CD4-positive, alpha-beta memory T cell (primary cell): ENCODE data around the gene ATXN7L1. TPM values are rescaled to one million over a fixed set of nuclear protein-coding genes. Genes with fewer than 3 reads are reported as not detected.

Source experiments
- CTCF ChIA-PET: fragments of 350-600 bp; sonication (Branson Sonifier 250); formaldehyde crosslinking; loops from one replicate; lab custom pipeline; 2021; ENCODE audit warnings: inconsistent platforms; ENCODE audit not compliant: partially characterized antibody; lab: Charles Lee
- POLR2A ChIA-PET: fragments of 350-600 bp; sonication (Branson Sonifier 250); formaldehyde crosslinking; loops from one replicate; lab custom pipeline; 2021; ENCODE audit not compliant: partially characterized antibody; lab: Charles Lee
- DNase-seq, 5 donors: peaks; one replicate each; pipeline versions ENCODE4 v3.0.0 to v3.0.0-alpha.2; 2020 to 2022; ENCODE audit warnings: mixed read lengths in 1 of 5
- H3K27ac ChIP-seq: one replicate; pipeline ENCODE4 v1.7.0; 2013; ENCODE audit warnings: low read depth, low read length
- H3K27me3 ChIP-seq: 2 replicates; pipeline ENCODE4 v1.7.0; 2013; ENCODE audit warnings: mild to moderate bottlenecking, low read length, moderate library complexity; ENCODE audit not compliant: insufficient read depth
- H3K36me3 ChIP-seq: 2 replicates; pipeline ENCODE4 v1.7.0; 2013; ENCODE audit warnings: mild to moderate bottlenecking, low read length, moderate library complexity; ENCODE audit not compliant: insufficient read depth
- H3K4me1 ChIP-seq: 2 replicates; pipeline ENCODE4 v1.7.0; 2013; ENCODE audit warnings: mild to moderate bottlenecking, low read length, moderate library complexity; ENCODE audit not compliant: insufficient read depth
- H3K4me3 ChIP-seq, 2 donors: one replicate each; pipeline ENCODE4 v1.7.0; 2013; ENCODE audit warnings: low read length in 2 of 2, mild to moderate bottlenecking in 1 of 2
- H3K9me3 ChIP-seq, 2 donors: one replicate each; pipeline ENCODE4 v1.7.0; 2013; ENCODE audit warnings: low read length in 2 of 2, control low read depth in 1 of 2; ENCODE audit not compliant: control insufficient read depth in 1 of 2
- H3K27ac Mint-ChIP-seq, 7 donors: one replicate each; pipeline ENCODE4 v1.8.0; 2020 to 2021; ENCODE audit warnings: mixed read lengths in 7 of 7, mild to moderate bottlenecking in 6 of 7, inconsistent platforms in 3 of 7, moderate library complexity in 3 of 7
- H3K27me3 Mint-ChIP-seq, 2 donors: one replicate each; pipeline ENCODE4 v1.8.0; 2020 to 2021; ENCODE audit warnings: mixed read lengths in 2 of 2
- H3K36me3 Mint-ChIP-seq, 2 donors: one replicate each; pipeline ENCODE4 v1.8.0; 2020 to 2021; ENCODE audit warnings: mixed read lengths in 2 of 2, inconsistent platforms in 1 of 2, mild to moderate bottlenecking in 1 of 2
- H3K4me1 Mint-ChIP-seq, 4 donors: one replicate each; pipeline ENCODE4 v1.8.0; 2020 to 2021; ENCODE audit warnings: mixed read lengths in 4 of 4, mild to moderate bottlenecking in 1 of 4
- H3K4me3 Mint-ChIP-seq, 8 donors: one replicate each; pipeline ENCODE4 v1.8.0; 2020 to 2021; ENCODE audit warnings: mixed read lengths in 8 of 8, mild to moderate bottlenecking in 7 of 8, moderate library complexity in 6 of 8, inconsistent platforms in 3 of 8
- H3K9me3 Mint-ChIP-seq, 8 donors: one replicate each; pipeline ENCODE4 v1.8.0; 2020 to 2021; ENCODE audit warnings: mixed read lengths in 8 of 8, mild to moderate bottlenecking in 5 of 8, inconsistent platforms in 3 of 8, moderate library complexity in 1 of 8
- intact Hi-C: fragments of 100-400 bp; cut with micrococcal nuclease; formaldehyde crosslinking; loops from one replicate; pipeline ENCODE4 v1.15.1; 2023
- polyA plus RNA-seq, 2 donors: library from polyadenylated mRNA; unstranded; fragments of 300-500 nt; fragmentation: Illumina TruSeq; gene quantifications; one replicate each; pipeline ENCODE4 v1.2.3, GENCODE V29; 2021
- total RNA-seq, 2 experiments: library from RNA; stranded (reverse); gene quantifications; one replicate each; pipeline ENCODE4 v1.2.3, GENCODE V29; 2021

ATXN7L1 gene
- total and polyA plus RNA-seq, 4 experiments from 2014 or later, result 8.7 to 62.2 (median 42.6) TPM

DNA sequence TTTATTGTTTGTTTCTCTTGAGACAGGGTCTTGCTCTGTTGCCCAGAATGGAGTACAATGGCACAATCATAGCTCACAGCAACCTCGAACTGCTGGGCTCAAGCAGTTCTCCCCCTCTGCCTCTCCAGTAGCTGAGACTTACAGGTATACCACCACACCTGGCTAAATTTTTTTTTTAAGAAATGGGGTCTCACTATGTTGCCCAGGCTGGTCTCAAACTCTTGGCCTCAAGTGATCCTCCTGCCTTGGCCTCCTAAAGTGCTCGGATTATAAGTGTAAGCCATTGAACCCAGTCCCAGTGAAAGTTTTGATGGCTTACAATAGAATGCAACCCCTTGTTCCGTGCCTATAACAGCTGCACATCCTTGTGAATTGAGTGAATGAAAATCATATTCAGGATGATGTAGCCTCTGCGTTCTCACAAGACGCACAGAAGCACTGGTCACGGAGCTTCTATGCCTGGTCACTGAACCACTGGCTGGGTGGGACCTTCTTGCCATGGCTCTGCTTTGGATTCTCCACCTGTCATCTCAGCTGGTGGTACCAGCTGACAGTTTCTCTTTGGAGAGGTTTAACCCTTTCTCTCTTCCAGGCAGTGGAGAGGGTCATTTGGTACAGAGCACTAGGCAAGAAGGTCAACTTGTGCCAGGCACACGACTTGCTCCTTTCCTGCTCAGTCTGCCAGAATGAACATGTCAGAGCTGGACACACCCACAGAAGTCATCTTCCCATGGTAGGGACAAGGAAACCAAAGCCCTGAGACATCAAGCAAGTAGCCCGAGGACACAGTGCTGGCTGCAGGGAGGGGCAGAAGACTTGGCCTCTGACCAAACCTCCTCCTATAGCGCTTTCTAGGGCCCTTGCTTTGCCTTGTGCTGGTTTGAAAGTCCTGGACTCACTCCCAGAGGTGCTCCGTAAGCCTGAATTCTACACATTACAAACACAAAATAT is 89.6 kb downstream of the ATXN7L1 start:
- H3K4me1 Mint-ChIP-seq, result peaks cover 0 to 6% (median 3%) of the 10 kb centered on the region in 4 donors
- H3K27ac Mint-ChIP-seq, result peak overlapping the region in 1 of 7 donors; percentile 43
- no peak for DNase-seq
- peaks cover under 1% of the 10 kb centered on the region for H3K4me1 ChIP-seq
- H3K9me3 ChIP-seq, result no peaks in the 10 kb centered on the region
- CTCF ChIA-PET, result interaction anchor here (1.3 to 2.8 kb wide), 3 partner anchors 9 to 129 kb away, joined by 3 to 13 read pairs (median 3); no protein-coding TSS in a partner anchor
- H3K27me3 ChIP-seq, result no peaks in the 10 kb centered on the region
- intact Hi-C loops, result no loop called here
- H3K36me3 Mint-ChIP-seq, result peaks cover 2 to 25% of the 10 kb centered on the region in 2 donors
- no peak overlapping the region for H3K27ac ChIP-seq
- H3K36me3 ChIP-seq, result no peaks in the 10 kb centered on the region
- no peaks in the 10 kb centered on the region for H3K9me3 Mint-ChIP-seq
- H3K4me3 ChIP-seq, result no peak overlapping the region
- POLR2A ChIA-PET, result interaction anchor here (0.8 to 1.3 kb wide), 2 partner anchors 13 to 18 kb away, joined by 3 read pairs; no protein-coding TSS in a partner anchor
- H3K27me3 Mint-ChIP-seq, result no peaks in the 10 kb centered on the region
- H3K4me3 Mint-ChIP-seq, result no peak overlapping the region

DNA sequence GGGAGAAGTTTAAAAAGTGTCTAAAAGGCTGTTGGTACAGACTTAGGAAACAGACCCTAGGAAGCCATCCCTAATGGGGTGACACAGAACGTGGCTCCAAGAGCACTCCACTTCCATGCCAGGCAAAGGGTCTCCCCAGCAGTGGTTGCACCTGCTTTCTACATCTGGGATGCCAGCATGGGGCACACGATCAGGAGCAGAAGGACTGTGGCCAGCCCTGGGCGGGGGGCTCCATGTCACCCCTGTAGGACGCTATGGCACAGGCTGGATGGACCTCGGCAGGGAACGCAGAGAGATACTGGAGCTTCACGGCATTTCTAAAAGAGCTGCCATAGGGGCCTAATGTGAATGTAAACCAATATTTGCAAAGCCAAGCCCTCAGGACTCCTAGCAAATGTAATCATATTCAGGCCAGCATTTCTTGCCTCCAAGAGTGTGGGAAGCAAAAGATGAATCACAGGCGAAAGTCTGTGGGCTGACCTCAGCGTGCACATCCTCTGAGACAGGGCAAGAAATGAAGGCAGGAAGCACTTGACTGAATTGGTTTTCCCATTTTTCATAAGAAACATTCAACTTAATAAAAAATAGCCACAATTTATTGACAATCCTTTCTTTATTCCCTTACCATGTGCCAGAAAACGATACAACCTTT is 93.9 kb downstream of the ATXN7L1 start:
- H3K4me1 ChIP-seq, result no peaks in the 10 kb centered on the region
- no peaks in the 10 kb centered on the region for H3K36me3 ChIP-seq
- H3K4me3 Mint-ChIP-seq, result no peak overlapping the region
- no peaks in the 10 kb centered on the region for H3K27me3 Mint-ChIP-seq
- intact Hi-C loops, result no loop called here
- no peak overlapping the region for H3K27ac Mint-ChIP-seq
- no peaks in the 10 kb centered on the region for H3K9me3 Mint-ChIP-seq
- no peak overlapping the region for H3K27ac ChIP-seq
- H3K4me1 Mint-ChIP-seq, result peaks cover 0 to 4% (median 2%) of the 10 kb centered on the region in 4 donors
- H3K4me3 ChIP-seq, result no peak overlapping the region
- H3K9me3 ChIP-seq, result no peaks in the 10 kb centered on the region
- H3K27me3 ChIP-seq, result no peaks in the 10 kb centered on the region
- DNase-seq, result no peak
- ChIA-PET POLR2A (no interaction called here), CTCF (interaction anchor here (1.2 to 1.7 kb wide), 2 partner anchors 12 to 15 kb away, joined by 3 to 4 read pairs; no protein-coding TSS in a partner anchor)
- peaks cover 0 to 20% of the 10 kb centered on the region in 2 donors for H3K36me3 Mint-ChIP-seq

- H3K4me3 Mint-ChIP-seq, result no peak overlapping the region
- intact Hi-C loops, result no loop called here
- Histone ChIP-seq H3K27ac (no peak overlapping the region), H3K27me3 (no peaks in the 10 kb centered on the region), H3K36me3 (no peaks in the 10 kb centered on the region), H3K4me1 (no peaks in the 10 kb centered on the region), H3K9me3 (no peaks in the 10 kb centered on the region), H3K4me3 (no peak overlapping the region)
- DNase-seq, result no peak
- peak overlapping the region in 3 of 7 donors; percentile 15 to 46 (median 39) for H3K27ac Mint-ChIP-seq
- POLR2A ChIA-PET, result no interaction called here
- no peaks in the 10 kb centered on the region for H3K9me3 Mint-ChIP-seq
- no peaks in the 10 kb centered on the region for H3K27me3 Mint-ChIP-seq
- H3K4me1 Mint-ChIP-seq, result peaks cover 0 to 6% (median 2%) of the 10 kb centered on the region in 4 donors
- CTCF ChIA-PET, result interaction anchor here (0.7 kb wide), 1 partner anchor 21 kb away, joined by 3 read pairs; no protein-coding TSS in a partner anchor
- peaks cover 0 to 17% of the 10 kb centered on the region in 2 donors for H3K36me3 Mint-ChIP-seq
These were observed 96.3 kb downstream of the ATXN7L1 start for GRCh38 chr7:105779856-105780780.

GRCh38 chr7:105778956-105779355 is 97.4 kb downstream of the ATXN7L1 start:
- H3K4me3 Mint-ChIP-seq, result no peak overlapping the region
- H3K4me1 Mint-ChIP-seq, result peaks cover 0 to 6% (median 2%) of the 10 kb centered on the region in 4 donors
- no peak overlapping the region for H3K27ac ChIP-seq
- ChIA-PET CTCF (interaction anchor here (1.1 kb wide), 1 partner anchor 18 kb away, joined by 3 read pairs; no protein-coding TSS in a partner anchor), POLR2A (interaction anchor here (0.6 to 1.0 kb wide), 2 partner anchors 29 to 1077 kb away, joined by 3 read pairs; no protein-coding TSS in a partner anchor)
- no peaks in the 10 kb centered on the region for H3K9me3 ChIP-seq
- H3K27me3 Mint-ChIP-seq, result no peaks in the 10 kb centered on the region
- no peak for DNase-seq
- no peak overlapping the region for H3K4me3 ChIP-seq
- no peaks in the 10 kb centered on the region for H3K36me3 ChIP-seq
- no peaks in the 10 kb centered on the region for H3K4me1 ChIP-seq
- intact Hi-C loops, result no loop called here
- H3K36me3 Mint-ChIP-seq, result peaks cover 0 to 11% of the 10 kb centered on the region in 2 donors
- no peaks in the 10 kb centered on the region for H3K9me3 Mint-ChIP-seq
- H3K27me3 ChIP-seq, result no peaks in the 10 kb centered on the region
- no peak overlapping the region for H3K27ac Mint-ChIP-seq

- Mint-ChIP-seq H3K36me3 (peaks cover 0 to 11% of the 10 kb centered on the region in 2 donors), H3K27me3 (no peaks in the 10 kb centered on the region), H3K4me1 (peaks cover 0 to 8% (median 3%) of the 10 kb centered on the region in 4 donors), H3K27ac (no peak overlapping the region), H3K4me3 (no peak overlapping the region), H3K9me3 (no peaks in the 10 kb centered on the region)
- Histone ChIP-seq H3K27me3 (no peaks in the 10 kb centered on the region), H3K9me3 (no peaks in the 10 kb centered on the region), H3K36me3 (no peaks in the 10 kb centered on the region), H3K27ac (no peak overlapping the region), H3K4me3 (no peak overlapping the region), H3K4me1 (no peaks in the 10 kb centered on the region)
- CTCF ChIA-PET, result interaction anchor here (1.0 to 1.4 kb wide), 2 partner anchors 11 to 120 kb away, joined by 3 read pairs; no protein-coding TSS in a partner anchor
- DNase-seq, result no peak
- POLR2A ChIA-PET, result interaction anchor here (0.6 kb wide), 1 partner anchor 20 kb away, joined by 3 read pairs; no protein-coding TSS in a partner anchor
- intact Hi-C loops, result no loop called here
These were observed 99.2 kb downstream of the ATXN7L1 start for GRCh38 chr7:105776986-105777910.
